HG03354 (cell line): Measurements from ENCODE around the gene NRXN3.

ENCODE experiments used
- ATAC-seq: cut with Tn5 transposase; IDR thresholded peaks from one replicate; pipeline ENCODE4 v1.9.1; 2021; ENCODE audit warnings: mild to moderate bottlenecking; ENCODE audit not compliant: unreplicated experiment, poor library complexity, severe bottlenecking

Gene NRXN3

GRCh38 chr14:79111987-79112501, 941.9 kb downstream of the NRXN3 start:
- no peak for ATAC-seq

GRCh38 chr14:79117561-79117960, 947.4 kb downstream of the NRXN3 start:
- ATAC-seq: no peak

- ATAC-seq: no peak
Observed at GRCh38 chr14:79118291-79118690, 948.1 kb downstream of the NRXN3 start.

- no peak for ATAC-seq
Observed at GRCh38 chr14:79134361-79134760, 964.2 kb downstream of the NRXN3 start.

- no peak for ATAC-seq
Observed at GRCh38 chr14:79136071-79137044, 966.2 kb downstream of the NRXN3 start.

GRCh38 chr14:79137045-79137430, 966.9 kb downstream of the NRXN3 start:
- no peak for ATAC-seq

GRCh38 chr14:79137836-79138235, 967.7 kb downstream of the NRXN3 start:
- no peak for ATAC-seq

GRCh38 chr14:79144896-79145295, 974.7 kb downstream of the NRXN3 start:
- ATAC-seq: no peak

GRCh38 chr14:79150226-79150625, 980.1 kb downstream of the NRXN3 start:
- ATAC-seq: no peak

GRCh38 chr14:79157369-79157768, 987.2 kb downstream of the NRXN3 start:
- ATAC-seq: no peak

GRCh38 chr14:79161571-79161970, 991.4 kb downstream of the NRXN3 start:
- no peak for ATAC-seq

GRCh38 chr14:79162833-79163232, 992.7 kb downstream of the NRXN3 start:
- no peak for ATAC-seq

- no peak for ATAC-seq
Observed at GRCh38 chr14:79165471-79166090, 995.4 kb downstream of the NRXN3 start.

GRCh38 chr14:79166171-79166570, 996.0 kb downstream of the NRXN3 start:
- ATAC-seq: no peak

GRCh38 chr14:79167957-79168356, 997.8 kb downstream of the NRXN3 start:
- no peak for ATAC-seq

GRCh38 chr14:79175671-79176070, 1005.5 kb downstream of the NRXN3 start:
- ATAC-seq: no peak

GRCh38 chr14:79177106-79177505, 1006.9 kb downstream of the NRXN3 start:
- ATAC-seq: no peak

GRCh38 chr14:79178719-79179118, 1008.5 kb downstream of the NRXN3 start:
- ATAC-seq: no peak

GRCh38 chr14:79179985-79180384, 1009.8 kb downstream of the NRXN3 start:
- no peak for ATAC-seq

- no peak for ATAC-seq
Observed at GRCh38 chr14:79180656-79181055, 1010.5 kb downstream of the NRXN3 start.

- ATAC-seq: no peak
Observed at GRCh38 chr14:79186523-79186922, 1016.4 kb downstream of the NRXN3 start.
